ENCODE results near the gene HRCT1. TPM values are rescaled to one million over a fixed set of nuclear protein-coding genes. Genes with fewer than 3 reads are reported as not detected.

Gene HRCT1
- total RNA-seq, 1 donor from 2014 or later, result 32.7 TPM

DNA sequence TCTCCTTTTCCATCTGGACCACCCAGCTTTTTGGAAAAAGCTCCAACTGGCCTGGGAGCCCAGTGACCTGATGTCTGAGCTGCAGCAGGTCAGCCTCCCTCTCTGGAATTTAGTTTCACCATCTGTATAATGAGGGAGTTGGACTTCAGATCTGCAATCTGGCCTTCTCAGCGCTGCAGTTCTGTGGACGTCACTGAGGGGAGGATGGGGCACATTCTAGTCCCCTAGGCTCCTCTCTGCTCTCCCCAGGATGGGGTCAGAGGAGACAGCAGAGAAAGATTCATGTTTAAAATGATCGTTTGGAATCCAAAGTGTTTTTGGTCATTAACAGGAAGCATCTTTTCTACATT lies 46.0 kb upstream of the HRCT1 start:
- no peak overlapping the region for H3K4me3 ChIP-seq
- H3K36me3 ChIP-seq, result no peaks in the 10 kb centered on the region
- DNase-seq (ENCODE audit: low spot score in 2 of 2), result no peak
- no peaks in the 10 kb centered on the region for H3K9me3 ChIP-seq
- TF ChIP-seq, protein P1, sequence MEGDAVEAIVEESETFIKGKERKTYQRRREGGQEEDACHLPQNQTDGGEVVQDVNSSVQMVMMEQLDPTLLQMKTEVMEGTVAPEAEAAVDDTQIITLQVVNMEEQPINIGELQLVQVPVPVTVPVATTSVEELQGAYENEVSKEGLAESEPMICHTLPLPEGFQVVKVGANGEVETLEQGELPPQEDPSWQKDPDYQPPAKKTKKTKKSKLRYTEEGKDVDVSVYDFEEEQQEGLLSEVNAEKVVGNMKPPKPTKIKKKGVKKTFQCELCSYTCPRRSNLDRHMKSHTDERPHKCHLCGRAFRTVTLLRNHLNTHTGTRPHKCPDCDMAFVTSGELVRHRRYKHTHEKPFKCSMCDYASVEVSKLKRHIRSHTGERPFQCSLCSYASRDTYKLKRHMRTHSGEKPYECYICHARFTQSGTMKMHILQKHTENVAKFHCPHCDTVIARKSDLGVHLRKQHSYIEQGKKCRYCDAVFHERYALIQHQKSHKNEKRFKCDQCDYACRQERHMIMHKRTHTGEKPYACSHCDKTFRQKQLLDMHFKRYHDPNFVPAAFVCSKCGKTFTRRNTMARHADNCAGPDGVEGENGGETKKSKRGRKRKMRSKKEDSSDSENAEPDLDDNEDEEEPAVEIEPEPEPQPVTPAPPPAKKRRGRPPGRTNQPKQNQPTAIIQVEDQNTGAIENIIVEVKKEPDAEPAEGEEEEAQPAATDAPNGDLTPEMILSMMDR (IDR thresholded peaks at IDR 0.05), result no peak
- H3K27ac ChIP-seq, result no peak overlapping the region
- H3K4me1 ChIP-seq, result no peaks in the 10 kb centered on the region
- intact Hi-C loops (cut with DNase I), result no loop called here
- no peaks in the 10 kb centered on the region for H3K27me3 ChIP-seq

GRCh38 chr9:35861161-35861897 lies 44.7 kb upstream of the HRCT1 start:
- no peak overlapping the region for H3K27ac ChIP-seq
- no peaks in the 10 kb centered on the region for H3K27me3 ChIP-seq
- H3K36me3 ChIP-seq, result no peaks in the 10 kb centered on the region
- no peaks in the 10 kb centered on the region for H3K9me3 ChIP-seq
- TF ChIP-seq, protein P1 (IDR thresholded peaks at IDR 0.05), result no peak
- no peak for DNase-seq (ENCODE audit: low spot score in 2 of 2)
- no peaks in the 10 kb centered on the region for H3K4me1 ChIP-seq
- intact Hi-C loops (cut with DNase I), result no loop called here
- H3K4me3 ChIP-seq, result no peak overlapping the region

DNA sequence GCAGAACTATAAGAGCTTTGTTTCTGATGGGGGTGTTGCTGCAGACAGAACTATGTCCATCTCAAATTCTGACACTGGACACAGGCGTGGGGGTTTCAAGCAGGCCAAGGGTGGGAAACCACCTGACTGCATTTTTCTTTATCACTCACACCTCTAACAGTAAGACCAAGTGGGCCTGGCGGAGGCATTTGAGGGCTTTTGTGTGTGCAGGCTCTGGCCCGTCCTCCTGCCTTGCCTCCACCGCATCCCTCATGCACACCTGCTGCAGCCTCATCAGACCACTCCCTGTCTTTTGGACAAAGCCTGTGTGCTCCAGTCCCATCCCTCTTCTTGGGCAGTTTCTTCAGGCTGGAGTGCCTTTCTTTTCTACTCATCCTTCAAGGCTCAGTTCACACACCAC lies 43.7 kb upstream of the HRCT1 start:
- Histone ChIP-seq H3K9me3 (no peaks in the 10 kb centered on the region), H3K27me3 (no peaks in the 10 kb centered on the region), H3K36me3 (no peaks in the 10 kb centered on the region), H3K4me1 (no peaks in the 10 kb centered on the region), H3K4me3 (no peak overlapping the region), H3K27ac (no peak overlapping the region)
- intact Hi-C loops (cut with DNase I), result no loop called here
- TF ChIP-seq, protein P1 (IDR thresholded peaks at IDR 0.05), result no peak
- DNase-seq (ENCODE audit: low spot score in 2 of 2), result no peak

GRCh38 chr9:35863583-35863982 lies 42.4 kb upstream of the HRCT1 start:
- intact Hi-C loops (cut with DNase I), result no loop called here
- TF ChIP-seq, protein P1 (IDR thresholded peaks at IDR 0.05), result no peak
- Histone ChIP-seq H3K4me3 (no peak overlapping the region), H3K4me1 (no peaks in the 10 kb centered on the region), H3K36me3 (no peaks in the 10 kb centered on the region), H3K27me3 (no peaks in the 10 kb centered on the region), H3K27ac (no peak overlapping the region), H3K9me3 (no peaks in the 10 kb centered on the region)
- no peak for DNase-seq (ENCODE audit: low spot score in 2 of 2)

DNA sequence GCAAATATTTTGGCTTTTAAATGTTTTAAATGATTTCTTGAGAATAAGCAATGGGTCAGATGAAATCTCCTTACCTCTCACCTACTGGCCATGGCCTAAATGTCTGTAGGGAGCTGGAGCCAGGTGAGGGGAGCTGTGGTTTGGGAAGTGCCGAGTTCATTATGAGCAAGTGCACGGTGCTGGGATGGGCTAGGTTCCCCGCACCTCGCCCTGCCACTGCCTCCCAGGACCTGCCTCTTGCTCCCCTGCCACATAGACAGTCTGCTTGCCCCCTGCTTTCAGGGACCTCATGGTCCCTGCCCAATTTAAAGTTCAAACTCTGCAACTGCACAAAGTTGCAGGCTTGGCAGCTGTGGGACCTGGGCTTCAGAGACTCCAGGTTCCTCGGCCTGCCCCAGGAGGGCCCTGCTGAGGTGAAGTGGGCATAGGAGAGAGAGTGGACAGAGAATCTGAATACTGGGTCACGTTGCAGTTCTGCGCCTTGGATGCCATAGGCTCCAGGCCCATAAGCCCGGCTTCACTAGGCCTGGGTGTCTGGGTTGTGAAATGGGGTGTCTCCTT lies 41.2 kb upstream of the HRCT1 start:
- intact Hi-C loops (cut with DNase I), result no loop called here
- TF ChIP-seq, protein P1 (IDR thresholded peaks at IDR 0.05), result no peak
- no peak for DNase-seq (ENCODE audit: low spot score in 2 of 2)
- Histone ChIP-seq H3K9me3 (no peaks in the 10 kb centered on the region), H3K27ac (no peak overlapping the region), H3K27me3 (no peaks in the 10 kb centered on the region), H3K36me3 (no peaks in the 10 kb centered on the region), H3K4me1 (no peaks in the 10 kb centered on the region), H3K4me3 (no peak overlapping the region)
